SK-N-MC (cell line): ENCODE results near the gene UBAC2.

ENCODE experiments used
- EZH2 ChIP-seq: fragments of 200-600 bp; sonication (generic); IDR thresholded peaks from one replicate; pipeline ENCODE4 v1.6.1; 2017; ENCODE audit warnings: antibody characterized with exemption
- FOXP2 ChIP-seq: optimal IDR thresholded peaks from 2 replicates; pipeline ENCODE3; 2011; ENCODE audit warnings: mild to moderate bottlenecking, moderate library complexity; ENCODE audit not compliant: insufficient read depth; ENCODE audit errors: extremely low read length, control extremely low read depth
- POLR2AphosphoS5 ChIP-seq: IDR thresholded peaks from 2 replicates; pipeline ENCODE4 v1.6.1; 2012; ENCODE audit warnings: mild to moderate bottlenecking, low read depth, low read length, borderline replicate concordance

DNA sequence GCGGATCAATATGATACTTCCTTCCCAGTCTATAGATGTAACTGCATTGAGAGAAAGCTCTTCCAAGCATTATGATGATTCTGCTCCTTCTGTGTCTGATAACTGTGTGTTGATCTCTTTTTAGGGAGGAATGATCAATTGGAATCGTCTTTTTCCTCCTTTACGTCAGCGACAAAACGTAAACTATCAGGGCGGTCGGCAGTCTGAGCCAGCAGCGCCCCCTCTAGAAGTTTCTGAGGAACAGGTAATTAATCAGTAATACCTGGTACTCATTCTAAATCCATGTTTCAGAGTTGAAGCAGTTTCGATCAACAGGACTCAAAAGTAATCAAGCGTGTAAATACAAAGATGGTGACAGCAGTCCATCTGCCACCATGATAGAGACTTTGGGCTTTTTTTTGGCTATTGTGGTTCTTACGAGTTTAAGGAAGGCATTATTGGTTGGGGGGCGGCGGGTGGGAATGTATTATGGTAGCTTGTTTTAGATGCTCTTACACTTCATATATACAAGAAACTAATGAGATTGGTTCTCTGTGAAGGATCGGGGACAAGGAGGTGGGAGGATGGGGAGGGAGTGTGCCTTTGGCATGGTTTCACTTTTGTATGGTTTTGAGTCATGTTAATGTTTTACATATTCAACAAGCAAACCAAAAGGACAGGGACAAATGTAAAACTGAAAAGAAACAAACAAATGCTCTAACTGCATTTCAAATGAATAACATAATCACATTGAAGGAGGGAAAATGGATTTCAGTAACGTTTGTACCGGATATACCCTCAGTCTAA is 167.2 kb downstream of the UBAC2 start:
- TF ChIP-seq EZH2 (no peak), POLR2AphosphoS5 (no peak), FOXP2 (no peak)
